NCI-H1092 treated with DMSO at 0.1 percent for 48 hours (cell line): ENCODE measurements around the gene FHIP1B.

Experiments
- DNase-seq: peaks from one replicate; lab custom pipeline; 2025; lab: John Stamatoyannopoulos, UW

Gene FHIP1B

DNA sequence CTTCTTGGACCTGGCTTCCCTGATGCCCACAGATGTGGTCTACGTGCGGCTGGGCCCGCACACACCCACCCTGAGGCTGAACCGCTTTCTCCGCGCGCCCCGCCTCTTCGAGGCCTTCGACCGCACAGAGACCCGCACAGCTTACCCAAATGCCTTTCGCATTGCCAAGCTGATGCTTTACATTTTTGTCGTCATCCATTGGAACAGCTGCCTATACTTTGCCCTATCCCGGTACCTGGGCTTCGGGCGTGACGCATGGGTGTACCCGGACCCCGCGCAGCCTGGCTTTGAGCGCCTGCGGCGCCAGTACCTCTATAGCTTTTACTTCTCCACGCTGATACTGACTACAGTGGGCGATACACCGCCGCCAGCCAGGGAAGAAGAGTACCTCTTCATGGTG is 5.7 kb upstream of the FHIP1B start:
- DNase-seq, result no peak

DNA sequence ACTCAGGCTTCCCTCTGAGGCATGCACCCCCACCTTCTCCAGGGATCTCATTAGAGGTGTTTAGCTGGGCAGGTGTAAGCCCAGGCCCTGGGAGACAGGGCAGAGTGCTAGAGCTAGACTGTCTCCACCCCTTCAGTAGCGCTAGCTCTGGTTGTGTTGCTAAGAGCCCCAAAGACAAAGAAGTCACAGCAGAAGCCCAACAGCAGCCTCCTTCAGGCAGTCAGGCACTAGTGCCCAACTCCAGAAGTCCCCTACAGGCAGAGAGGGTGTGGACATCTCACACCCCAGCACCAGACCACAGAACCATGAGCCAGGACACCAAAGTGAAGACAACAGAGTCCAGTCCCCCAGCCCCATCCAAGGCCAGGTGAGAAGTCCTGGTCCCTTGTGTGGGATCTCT is 4.5 kb upstream of the FHIP1B start, which contains the start of gene CNGA4:
TSS of gene CNGA4 (plus strand) at position 188 of the 400 bp plus-strand sequence. CDS start at position 306, 118 bp downstream.
- no peak for DNase-seq

DNA sequence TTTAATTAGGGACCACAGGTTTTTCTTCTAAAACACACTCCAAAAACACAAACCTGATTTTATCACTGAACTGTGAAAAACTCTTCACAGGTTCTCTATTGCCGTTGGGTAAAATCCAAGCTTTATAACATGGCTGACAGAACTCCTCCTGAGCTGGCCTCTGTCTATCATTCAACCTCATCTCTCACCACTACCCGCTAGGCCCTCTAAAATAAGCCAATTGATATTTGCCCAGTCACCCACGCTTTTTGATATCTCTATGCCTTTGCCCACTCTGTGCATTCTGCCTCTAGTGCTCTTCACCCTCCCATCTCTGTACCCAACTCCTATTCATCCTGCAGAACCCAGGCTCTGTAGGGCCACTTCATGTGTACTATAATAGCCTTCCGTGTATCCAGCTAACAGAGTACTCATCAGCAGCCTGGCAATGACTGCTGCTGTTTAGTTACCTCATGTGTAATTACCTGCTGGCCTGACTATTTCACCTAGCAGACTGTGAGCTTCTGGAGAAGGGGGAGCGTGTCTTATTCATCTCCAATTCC is 3.4 kb upstream of the FHIP1B start:
- DNase-seq, result no peak

DNA sequence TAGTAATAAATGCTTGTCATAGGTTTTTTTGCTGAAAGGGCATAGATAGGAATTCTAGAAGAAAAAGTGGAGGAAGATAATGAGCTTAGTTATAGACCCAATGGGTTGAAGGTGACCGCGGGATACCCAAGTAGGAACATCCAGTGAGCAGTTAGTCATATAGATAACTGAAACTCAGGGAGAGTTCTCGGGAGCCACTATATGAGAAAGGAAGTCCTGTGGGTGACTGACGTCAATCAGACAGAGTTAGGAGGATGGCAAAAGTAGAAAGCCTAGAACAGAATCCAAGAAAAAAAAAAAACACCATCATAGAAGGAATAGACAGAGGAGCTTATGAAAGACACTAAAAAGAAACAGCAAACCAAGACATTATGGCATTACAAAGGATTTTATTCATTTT is 2.8 kb upstream of the FHIP1B start:
- no peak for DNase-seq

DNA sequence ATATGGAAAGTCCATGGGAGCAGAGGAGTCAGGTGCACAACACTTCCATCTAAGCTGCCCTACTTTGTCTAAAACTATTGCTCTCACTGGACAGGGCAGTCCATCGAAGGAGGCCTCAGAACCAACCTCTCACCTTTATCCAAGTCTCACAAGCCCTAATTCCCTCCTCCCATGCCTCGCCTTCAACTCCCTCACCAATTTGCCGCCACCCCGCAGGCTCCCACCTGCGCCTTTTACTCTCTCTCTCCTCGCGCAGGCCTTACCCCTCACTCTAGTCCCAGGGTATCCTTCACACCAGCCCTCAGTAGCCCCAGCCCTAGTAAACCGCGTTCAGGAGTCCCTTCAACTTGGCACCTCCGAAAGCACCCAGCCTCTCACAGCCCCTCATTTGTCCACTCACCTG is 451 bp downstream of the FHIP1B start:
- DNase-seq, result no peak

DNA sequence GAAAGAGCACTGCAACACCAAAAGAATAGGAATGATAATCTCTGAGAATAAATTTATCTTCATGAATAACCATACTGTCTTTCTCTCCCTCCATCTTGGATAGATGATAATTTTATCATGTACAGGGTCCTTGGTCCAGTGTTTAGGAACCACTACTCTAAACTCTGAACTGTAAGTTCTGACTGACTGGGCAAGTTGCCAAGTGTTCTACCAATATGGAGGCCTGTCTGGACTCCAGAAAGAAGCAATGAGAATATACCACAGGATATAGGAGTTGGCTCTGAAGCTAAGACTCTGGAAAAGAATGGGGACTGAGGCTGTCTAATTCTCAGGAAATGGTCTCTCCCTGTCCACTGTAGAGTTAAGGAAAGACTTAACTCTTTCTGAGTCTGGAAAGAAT is 1.5 kb downstream of the FHIP1B start:
- no peak for DNase-seq

DNA sequence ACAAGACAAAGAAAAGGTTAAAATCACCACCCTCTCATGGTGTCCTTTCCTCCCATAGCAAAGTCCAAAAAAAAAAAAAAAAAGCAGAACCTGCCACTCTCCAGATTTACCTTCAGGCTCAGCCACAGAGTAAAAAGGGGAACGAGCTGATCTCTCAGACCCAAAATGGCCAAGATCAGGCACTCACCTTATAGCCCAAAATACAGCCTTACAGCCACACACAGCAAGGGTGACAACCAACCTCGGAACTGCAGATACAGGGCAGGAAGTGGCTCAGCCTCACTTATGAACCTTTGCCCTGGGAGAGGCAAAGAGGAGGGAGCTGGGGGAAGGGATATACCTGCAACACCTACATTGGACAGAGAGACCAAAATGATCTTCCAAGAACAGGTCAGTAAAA is 4.5 kb downstream of the FHIP1B start:
- no peak for DNase-seq

DNA sequence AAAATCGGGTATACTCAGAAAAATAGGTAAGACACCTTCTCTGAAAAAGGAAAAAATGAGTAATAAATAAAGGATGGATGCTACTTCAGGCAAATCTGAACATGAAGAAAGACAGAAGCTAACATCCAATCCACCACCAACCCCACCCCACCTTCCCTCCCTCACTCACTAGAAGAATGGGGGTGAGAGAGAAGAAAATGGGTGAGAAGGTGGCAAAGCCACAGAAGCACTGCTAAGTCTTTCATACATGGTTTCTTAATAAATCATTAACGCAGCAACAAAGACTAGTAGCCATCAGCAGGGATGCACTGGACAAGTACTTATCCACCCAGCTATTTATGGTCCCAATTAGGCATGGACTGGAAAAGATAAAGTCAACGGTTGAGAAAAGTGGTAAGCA is 5.9 kb downstream of the FHIP1B start:
- no peak for DNase-seq

DNA sequence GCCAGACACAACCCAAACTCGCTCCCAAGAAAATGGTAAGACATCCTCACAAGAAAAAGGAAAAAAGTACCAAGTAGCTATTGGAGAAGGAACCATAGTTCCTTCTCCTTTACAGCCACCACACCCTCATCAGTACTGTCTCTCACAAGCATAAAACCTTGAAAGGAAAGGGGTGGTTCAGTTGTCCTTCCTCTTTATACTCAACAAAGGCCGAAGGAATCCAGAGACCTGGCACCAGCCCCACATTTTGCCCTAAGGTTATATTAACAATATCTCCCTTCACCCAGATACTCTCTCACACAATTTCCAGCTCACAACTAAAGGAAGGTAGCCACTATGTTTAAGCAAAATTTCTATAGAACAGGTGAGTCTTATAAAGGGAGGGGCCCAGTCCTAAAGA is 8.5 kb downstream of the FHIP1B start:
- no peak for DNase-seq

DNA sequence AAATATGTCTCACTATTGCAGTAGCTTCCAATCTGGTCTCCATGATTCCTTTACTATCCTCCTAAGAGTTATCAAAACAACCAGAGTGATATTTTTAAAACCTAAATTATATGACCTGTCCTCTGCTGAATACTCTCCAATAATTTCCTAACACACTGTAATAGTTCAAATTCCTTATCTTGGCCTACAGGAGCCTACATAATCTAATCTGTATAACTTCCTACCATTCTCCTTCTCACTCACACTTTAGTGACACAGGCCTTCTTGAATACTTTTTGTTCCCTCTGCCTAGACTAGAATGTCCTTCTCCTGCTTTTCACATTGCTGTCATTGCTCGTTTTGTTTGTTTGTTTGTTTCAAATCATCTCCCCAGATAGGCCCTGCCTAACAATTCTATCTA is 9.4 kb downstream of the FHIP1B start:
- DNase-seq, result no peak

DNA sequence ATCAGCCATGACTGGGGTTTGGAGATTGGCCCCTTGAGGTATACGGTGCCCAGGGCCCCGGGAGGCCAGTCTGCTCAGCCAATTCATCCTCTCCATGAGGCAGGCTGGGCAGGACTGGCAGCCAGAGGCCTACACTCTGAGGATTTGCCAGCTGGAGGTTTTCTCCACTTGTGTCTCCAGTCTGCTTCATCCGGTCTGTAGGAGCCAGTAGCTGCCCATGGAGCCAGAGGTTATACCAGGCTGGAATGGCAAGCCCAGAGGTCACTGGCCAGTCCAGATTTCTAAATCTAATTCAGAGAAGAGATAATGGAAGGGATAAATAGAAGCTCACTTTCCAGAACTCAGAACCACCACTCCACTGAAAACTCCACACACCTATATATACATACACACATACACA is 10.0 kb downstream of the FHIP1B start:
- no peak for DNase-seq

DNA sequence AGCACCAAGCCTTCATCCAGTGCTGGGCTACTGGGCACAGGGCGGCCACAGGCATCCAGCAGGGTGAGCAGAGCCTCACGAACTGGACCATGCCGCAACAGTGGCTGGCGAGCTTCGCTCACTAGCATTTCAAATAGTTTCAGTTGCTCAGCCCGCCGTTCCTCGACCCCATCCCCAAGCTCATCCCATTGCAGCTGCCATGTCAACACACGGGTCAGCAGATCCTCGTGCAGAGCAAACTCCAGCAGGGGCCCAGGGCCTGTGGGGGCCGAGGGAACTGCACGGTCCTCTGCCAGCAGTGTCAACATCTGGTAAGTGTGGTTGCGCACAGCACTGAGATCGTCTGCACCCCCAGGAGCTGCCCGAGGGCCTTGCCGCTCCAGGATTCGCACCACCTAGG is 10.6 kb downstream of the FHIP1B start:
- no peak for DNase-seq

DNA sequence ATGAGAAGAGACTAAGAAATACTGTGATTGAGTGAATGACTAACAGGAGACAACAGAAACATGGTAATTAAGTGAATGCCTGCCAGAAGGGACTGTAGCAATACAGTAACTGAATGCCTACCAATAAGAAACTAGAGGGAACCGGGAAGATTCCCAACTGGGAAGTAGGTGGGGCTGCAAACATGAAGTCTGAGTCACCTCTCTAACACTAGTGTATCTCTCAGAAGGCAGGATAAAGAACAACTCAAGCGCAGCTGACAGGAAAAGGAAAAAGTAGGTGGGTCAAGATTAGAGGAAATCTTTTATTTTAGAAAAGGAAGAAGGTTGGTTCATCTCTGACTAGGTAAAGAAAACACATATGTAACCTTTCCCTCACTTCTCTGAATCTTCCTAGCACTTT is 15.1 kb downstream of the FHIP1B start:
- DNase-seq, result no peak

DNA sequence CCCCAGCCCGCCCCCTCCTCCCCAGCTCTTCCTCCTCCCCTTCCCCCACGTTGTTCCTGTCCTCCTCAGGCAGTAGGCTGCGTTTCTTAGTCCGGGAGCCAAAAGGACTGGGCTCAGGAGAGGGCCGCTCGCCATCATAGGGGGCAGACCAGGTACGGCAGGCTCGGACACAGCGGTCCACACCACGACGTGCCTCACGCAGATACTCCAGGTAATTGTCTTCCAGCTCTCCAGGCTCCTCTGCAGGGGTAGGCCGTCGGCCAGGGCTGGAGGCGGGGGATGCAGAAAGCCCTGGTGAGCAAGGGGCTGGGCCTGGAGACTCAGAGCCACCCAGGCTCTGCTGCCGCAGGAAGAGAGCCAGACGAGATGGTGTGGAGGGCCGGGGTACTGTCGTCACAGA is 16.7 kb downstream of the FHIP1B start:
- no peak for DNase-seq

DNA sequence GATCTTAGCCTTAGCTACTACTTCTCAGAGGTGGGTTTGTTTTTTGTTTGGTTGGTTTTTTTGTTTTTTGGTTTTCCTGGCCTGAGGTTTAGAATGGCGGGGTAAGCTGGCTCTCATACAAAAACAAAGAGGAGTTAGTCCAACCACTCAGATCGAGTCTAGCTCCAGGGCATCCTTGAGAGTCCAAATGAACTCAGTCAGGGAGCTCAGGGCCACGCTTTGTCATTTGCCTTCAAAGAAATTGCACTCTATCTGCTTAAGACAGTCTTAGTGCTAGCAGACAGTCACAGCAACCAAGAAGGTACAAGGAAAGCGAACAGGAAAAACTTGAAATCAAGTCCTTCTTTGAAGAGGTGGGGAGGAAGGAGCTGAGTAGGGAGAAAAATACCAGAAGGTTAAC is 17.9 kb downstream of the FHIP1B start:
- no peak for DNase-seq

DNA sequence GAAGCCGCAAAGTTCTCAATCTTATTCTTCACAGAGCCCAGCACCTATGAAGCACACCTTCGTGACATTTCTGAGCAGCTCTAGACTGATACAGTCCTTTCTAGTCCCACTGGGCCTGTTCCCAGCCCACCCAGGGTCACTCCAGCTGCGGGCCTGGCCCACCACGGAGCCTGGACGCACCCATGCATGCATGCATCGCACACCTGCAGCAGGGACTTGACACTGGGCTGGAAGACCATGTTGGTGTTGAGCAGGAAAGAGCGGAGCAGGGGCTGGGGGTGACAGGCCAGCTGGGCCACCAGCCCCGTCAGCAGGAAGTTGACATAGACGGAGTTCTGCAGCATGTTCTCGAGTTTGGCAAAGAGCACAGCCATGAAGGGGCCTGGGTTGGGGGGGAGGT is 19.9 kb downstream of the FHIP1B start:
- DNase-seq, result no peak

DNA sequence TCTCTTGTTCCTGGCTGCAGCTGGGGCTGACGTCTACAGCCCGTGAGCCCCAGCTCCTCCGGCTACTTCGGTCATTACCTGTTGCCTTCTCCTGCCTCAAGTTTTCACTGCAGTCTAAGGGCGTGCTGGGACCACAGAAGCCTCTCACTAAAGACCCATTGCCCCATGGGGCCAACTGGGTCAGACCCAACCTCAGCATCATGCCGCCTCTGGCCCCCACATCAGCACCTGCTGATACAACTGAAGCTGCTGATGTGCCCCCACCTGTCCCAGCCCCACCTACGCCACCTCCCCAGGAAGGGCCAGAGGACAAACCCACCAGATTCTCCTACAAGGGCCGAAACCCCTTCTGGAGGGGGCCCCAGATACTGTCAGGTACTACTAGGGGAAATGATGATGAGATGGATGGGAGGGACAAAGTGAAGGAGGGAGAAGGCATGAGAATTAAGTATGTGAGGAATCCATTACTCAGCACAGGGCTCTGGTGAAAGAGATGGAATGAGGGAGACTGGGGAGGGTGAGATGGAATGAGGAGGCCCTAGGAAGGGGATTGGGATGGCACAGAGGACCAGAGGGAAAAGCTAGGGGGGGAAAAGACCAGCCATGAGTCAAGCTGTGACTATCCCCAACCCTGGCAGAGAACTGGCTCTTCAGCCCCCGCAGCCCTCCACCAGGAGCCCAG is 24.0 kb downstream of the FHIP1B start:
- DNase-seq, result no peak

DNA sequence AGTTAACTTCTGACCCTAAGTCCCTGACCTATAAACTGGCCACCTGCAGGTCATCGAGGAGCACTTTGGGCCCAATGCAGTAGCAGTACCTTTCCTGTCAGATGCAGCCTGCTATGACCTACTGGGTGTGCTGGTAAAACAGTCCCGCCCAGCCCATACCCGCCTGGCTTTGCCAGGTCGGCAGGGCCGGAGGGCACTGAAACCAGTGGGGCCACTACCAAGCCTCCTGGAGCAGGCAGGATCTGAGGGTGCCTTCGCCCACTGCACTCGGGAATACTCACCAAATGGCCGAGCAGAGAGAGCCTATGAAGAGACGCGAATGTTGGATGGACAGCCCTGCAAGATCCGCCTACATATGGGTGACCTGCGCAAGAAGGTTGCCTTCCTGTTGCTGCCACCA is 24.6 kb downstream of the FHIP1B start:
- DNase-seq, result no peak

DNA sequence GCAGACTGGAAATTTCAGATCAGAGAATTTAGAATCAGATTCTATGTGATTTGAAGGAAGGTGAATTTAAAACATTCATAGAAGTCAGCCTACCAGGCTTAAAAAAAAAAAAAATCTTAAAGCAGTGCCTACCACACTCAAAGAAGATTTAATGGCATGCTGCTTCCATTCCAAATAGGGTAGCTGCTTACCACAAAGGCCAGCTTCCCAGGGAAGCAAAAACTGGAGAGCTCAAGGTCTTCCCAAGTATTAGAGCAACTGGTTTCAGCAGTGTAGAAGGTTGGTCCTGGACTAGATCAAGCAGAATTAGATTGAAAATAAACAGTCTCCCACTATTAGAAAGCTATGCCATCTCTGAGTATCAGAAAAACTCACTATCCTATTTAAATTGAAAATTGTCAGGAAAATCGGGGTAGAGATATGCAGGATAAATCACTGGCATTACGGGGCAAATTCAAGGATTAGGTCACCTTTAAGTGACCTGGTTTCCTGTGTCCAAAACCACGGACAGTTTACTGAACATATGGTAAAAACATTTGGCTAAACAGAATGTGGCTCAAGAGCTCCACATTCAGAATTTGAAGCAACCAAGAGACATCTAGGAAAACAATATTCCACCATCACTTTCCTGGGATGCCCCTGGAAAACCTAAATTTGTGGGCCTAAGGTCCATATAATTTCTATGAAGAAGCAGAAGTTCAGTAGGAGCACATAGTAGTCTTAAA is 27.8 kb downstream of the FHIP1B start:
- no peak for DNase-seq

DNA sequence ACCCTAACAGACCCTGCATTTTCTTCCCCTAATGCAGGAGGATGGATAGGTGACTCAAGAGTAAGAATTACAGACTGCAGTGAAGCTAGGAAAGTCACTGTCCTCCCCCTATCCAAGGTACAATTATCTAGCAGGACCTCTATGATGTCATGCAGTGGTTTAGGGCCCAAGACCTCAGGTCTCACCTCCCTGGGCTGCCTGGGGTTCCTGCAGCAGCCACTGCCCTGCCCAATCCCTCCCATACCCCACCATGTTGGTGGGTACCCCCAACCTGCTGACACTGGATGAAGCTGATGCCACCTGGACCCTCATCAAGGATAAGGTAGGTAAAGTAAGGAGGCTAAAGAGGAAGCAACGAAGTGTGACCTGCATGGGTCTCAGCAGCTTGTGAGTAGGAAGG is 29.1 kb downstream of the FHIP1B start, which contains the start of gene C11orf42:
TSS of gene C11orf42 (plus strand) at position 192 of the 400 bp plus-strand sequence. CDS start at position 251, 59 bp downstream.
- no peak for DNase-seq

DNA sequence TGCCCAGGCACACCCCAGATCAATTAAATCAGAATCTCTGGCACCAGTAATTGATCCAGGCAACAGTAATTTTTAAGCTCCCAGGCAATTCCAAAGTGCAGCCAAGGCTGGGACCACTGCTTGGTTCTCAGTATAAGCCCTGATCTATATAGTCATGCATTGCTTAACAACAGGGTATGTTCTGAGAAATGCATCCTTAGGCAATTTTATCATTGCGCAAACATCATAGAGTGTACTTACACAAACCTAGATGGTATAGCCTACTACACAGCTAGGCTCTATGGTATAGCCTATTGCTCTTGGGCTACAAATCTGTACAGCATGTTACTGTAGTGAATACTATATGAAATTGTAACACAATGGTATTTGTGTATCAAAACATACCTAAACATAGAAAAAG is 29.7 kb downstream of the FHIP1B start:
- no peak for DNase-seq

DNA sequence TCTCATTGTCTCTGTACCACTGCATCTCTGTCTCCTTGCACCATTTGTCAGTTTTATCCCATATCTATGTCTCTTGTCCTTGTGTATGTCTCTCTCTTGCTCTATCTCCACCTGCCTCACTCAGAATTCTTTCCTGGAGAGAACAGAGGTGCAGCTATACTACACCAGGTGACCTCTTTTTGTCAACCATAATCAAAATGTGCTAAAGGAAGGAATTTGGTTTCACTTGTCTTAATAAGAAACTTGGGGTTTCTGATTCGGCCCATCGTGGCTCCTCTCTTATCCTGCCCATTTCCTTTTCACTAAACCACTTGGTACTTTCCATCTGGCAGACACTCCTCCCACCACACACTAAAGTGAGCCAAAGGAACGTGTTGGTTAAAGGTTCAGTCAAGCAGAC is 31.1 kb downstream of the FHIP1B start:
- no peak for DNase-seq

DNA sequence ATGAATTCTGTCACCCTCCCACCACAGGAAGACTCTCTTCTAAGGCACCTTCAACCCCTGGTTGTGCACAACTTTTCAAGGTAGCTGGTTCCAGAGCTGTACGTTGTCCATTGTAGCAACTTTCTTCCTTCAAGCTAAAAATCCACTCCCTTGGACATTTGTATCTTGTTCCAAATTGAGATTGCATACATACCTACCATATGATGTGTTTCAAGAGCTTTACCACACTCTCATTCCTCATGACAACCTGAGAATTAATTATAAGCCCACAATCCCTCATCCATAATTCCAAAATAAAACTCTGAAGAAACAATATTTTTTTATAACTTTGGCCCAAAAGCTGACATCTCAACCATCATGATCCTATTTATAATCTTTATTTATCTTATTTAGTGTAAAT is 32.4 kb downstream of the FHIP1B start:
- no peak for DNase-seq

DNA sequence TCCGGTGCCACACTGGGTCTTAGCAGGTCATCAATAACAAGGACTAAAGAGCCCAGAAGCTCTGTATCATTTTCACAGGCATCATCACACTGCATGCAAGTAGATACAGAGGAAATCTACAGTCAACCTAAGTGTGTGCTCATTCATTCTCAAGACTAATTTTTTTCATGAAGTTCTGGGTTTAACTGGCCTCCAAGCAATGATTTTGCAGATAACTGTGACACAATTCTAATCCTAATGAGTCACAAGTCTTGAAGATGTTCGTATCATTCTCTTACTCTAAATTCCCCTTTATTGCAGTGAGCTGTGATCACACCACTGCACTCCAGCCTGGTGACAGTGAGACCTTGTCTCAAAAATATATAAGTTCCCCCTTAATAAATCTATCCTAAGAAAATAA is 33.0 kb downstream of the FHIP1B start:
- DNase-seq, result no peak
